Stimulated activated CD8-positive, alpha-beta memory T cell treated with anti-CD3 and anti-CD28 coated beads, Interleukin-15, amount 100 ng/mL, for 24 hours (primary cell): Measurements from ENCODE around the gene CBX3.
"Not testable (repeated sequence)": the region's sequence is repeated elsewhere in the genome, so short reads cannot be mapped to it uniquely, and the experiment has no call there.

Experiments used
- DNase-seq: peaks from one replicate; pipeline ENCODE4 v3.0.0-alpha.2; 2020; ENCODE audit warnings: low read depth

The CBX3 gene

DNA sequence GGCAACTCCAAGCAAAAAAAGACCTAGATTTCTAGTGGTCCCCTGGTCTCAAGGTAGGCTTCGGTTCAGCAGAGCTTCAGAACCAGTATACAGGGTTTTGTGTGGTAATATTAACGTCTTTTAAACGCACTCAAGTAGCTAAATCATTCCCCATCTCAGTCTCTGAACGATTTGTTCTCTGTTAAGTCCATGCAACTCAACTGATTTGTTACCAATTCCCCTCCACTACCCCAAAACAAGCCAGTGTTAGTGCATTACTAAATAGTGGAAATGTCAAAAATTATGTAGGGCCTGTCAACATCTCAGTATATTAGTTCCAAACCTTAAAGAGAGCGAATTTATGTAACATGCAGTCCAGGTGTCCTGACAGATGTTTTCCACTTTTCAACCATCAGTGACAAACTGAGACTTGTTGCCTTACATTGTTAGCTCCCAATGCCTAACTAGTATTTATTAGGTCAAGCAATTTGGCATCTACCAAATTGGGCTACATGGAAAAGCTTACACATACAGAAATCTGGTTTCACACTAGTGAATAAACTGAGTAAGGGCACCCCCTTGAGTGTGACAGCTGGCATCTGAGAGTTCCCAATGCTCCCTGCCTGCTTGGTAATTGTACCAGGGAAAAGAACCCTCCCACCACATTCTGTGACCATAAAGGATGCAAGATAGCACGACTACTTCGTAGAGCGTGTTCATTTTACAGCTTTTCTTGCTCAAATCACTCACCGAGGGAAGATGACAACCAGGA, 13.2 kb upstream of the CBX3 start:
- DNase-seq: no peak

DNA sequence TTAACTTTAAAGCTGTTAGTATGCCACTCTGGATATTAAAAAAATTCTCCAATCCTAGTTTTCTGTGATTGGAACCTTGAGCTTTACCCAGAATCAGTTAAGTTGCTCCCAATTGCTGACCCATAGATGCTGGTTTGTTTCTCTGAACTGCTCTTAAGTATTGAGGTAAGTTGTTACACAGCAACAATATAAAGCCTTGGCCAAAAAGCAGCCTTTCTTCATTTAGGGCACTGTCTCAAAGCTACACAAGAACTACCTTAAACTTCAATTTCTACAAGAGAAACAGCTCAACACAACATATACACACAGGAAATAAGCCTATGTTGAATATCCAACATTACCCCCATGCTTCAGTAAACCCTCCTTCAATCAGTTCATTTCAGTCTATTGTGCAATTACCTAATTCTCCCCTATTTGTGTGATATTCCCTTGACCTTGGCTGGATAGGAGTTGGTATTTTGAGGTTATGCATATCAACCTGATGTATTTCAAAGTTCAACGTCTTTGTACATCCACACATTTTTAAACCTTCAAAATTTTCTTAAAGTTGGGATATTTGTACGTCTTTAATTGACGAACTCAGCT, 12.5 kb upstream of the CBX3 start:
- no peak for DNase-seq

DNA sequence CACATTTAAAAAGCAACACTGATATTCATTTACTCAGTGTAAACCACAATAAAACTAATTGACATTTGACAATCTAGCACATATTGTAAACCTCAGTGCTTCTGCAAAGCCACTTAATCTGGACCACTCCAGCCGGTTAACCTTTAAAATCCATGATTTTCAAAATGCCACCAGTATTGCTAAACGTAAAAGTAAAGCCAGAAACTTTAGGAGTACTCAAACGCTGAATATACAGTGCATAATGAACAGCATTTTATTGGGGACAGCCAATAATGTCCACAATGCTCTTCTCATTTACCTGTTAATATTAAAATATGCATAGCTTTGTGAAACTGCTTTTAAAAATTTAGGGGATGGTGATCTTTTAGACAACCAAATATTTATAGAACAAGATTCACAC, 11.8 kb upstream of the CBX3 start:
- no peak for DNase-seq

GRCh38 chr7:26190417-26190869, 11.1 kb upstream of the CBX3 start:
- DNase-seq: no peak

DNA sequence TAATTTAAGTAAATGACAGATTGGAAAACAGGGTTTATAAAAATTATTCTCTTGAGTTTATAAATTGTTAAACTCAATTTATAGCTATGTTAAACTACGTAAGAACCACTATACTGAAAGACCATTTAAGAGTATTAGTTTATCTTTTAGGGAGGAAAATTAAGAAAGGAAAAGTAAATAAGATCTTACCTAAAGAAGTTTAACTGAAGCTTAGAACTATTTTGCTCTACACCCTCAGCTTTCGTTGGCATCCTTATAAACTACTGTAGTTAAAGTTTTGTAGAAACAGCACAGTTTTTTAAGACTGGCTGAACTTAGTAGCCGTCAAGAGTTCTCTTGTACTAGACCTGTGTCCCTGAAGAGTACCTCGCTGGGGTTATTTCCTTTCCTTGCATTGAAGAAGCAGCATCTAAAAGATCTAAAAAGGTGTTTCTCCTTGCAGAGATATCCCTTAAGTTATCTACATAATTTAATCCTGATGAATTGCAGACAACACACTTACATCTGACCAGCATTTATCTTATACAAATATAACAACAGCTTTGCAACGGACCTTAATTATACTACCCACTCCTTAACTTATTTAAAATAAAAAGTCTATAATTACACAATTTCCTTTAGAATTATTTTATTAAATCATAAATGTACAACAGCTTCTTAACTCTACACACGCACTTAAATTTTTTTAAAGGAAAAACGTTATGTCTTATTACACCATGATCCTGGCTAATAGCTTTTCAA, 10.1 kb upstream of the CBX3 start:
- DNase-seq: no peak

- no peak for DNase-seq
Measured at GRCh38 chr7:26191974-26192479, 9.5 kb upstream of the CBX3 start.

- no peak for DNase-seq
Measured at GRCh38 chr7:26192485-26193087, 9.0 kb upstream of the CBX3 start.

GRCh38 chr7:26193432-26194207, 7.9 kb upstream of the CBX3 start:
- DNase-seq: no peak

- DNase-seq: not testable (repeated sequence)
Measured at GRCh38 chr7:26194764-26195163, 6.8 kb upstream of the CBX3 start.

DNA sequence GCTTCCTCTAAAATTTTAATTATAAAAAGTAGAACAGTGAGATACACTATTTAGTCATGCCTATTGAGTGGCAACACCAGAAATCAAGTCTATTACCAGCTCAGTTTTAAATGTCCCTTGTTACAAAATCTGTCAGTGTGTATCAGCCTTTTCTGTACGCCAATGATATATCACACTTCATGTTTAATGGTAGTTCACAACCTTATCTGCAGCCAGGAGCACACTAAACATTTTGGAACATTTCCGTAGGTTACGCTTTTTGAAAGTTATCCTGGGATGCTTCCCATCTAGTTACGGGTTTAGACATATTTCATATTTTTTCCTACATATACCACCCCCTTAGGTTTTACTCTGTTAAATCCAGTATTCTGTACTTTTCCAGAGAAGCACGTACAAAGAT, 6.4 kb upstream of the CBX3 start:
- no peak for DNase-seq

GRCh38 chr7:26195867-26196657, 5.5 kb upstream of the CBX3 start:
- DNase-seq: no peak

DNA sequence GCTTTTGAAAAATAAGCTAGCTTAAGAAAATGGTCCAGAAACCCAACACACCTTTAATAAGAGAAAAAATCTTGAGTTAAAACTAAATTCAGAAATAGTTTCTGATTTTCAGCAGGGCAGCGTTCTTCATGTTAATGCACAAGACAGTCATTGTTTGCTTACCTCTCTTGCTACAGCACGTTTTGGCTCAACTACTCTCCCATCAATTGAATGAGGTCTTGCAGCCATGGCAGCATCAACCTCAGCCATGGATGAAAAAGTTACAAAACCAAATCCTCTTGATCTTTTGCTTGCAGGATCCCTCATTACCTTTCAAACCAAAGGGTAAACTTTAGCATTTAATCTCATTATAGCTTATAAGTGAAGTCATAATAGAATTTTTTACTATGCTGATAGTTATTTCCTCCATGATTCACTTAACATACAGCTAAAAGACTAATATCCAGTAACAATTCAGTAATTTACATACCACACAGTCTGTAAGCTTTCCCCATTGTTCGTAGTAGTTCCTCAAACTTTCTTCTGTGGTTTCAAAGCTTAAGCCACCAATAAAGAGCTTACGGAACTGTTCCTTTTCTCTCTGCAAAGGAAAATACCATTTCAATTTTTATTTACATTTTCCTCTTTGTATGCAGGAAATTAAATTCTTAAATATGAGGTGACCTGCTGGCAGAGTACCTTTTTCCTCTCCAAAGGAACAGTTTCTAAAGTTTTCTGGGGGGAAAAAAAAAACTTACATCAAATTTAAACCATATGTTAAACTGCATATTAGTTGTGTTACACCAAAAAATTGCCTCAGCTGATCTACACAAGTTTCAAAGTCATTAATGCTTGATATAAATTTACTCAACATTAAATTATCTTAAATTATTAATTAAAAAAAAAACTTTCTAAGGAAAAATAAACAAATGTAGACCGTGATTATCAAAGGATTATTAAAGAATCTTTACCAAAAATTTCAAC, 4.1 kb upstream of the CBX3 start:
- DNase-seq: no peak

- DNase-seq: no peak
Measured at GRCh38 chr7:26198133-26198780, 3.3 kb upstream of the CBX3 start.

DNA sequence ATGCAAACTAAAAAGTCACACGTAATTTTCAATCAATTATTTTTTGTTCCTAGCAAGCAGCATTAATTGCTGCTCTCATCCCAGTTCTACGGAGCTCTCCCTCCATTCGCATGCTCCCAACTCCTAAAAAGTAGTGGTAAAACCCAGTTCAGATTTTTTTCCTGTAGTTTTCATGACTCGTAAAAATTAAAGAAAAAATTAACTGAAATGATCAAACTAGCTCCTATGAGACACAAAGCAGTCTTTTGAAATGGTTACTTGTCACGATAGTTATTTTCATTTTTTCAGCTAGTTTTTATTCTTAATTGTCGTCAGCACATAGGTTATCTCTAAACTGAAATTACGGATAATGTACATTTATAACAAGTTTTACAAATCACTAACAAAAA, 2.8 kb upstream of the CBX3 start:
- no peak for DNase-seq

GRCh38 chr7:26199301-26200037, 2.1 kb upstream of the CBX3 start:
- DNase-seq: peak; percentile 37

GRCh38 chr7:26200038-26200443, 1.5 kb upstream of the CBX3 start:
- peak; percentile 65 for DNase-seq

DNA sequence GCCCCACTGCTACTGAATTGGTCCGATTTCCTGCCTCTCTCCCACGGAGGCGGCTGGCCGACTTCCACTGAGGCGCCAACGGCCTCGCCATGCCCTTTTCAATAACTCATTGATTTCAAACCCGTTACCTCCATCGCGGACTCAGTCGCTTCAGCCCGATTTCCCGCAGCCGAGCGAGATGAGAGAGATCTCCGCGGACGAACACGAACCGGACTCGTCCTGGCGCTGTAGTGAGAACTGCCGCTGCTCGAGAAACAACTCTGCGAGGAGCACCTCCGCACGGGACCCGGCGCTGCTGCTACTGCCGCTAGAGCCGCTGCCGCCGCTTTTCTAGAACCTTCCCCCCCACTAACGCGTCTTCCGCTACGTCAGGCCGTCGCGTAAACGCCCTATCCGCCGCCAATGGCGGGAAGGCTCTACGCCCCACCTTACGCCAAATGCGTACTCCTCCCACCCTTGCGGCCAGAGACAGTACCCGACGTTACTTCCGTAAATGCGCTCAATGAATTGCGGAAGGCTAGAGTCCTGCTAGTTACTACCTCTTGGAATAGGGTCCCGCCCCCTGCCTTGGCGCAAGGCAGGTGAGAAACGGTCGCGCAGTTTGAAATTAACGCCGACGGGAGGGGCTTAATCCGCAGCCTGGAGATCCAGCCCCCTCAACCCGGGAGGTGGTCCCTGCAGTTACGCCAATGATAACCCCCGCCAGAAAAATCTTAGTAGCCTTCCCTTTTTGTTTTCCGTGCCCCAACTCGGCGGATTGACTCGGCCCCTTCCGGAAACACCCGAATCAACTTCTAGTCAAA, 900 bp upstream of the CBX3 start, which contains the start of gene HNRNPA2B1:
Gene HNRNPA2B1, minus strand, starts transcription at position 303 of the 803 bp plus-strand sequence. Its CDS starts 169 bp downstream, at position 134.
- peak; percentile 97 for DNase-seq
